ENCODE measurements around the gene AP2A1.

Gene AP2A1

GRCh38 chr19:49788857-49789256 is 22.1 kb downstream of the AP2A1 start:
- H3K4me3 ChIP-seq (ENCODE audit: low read length): no peak overlapping the region
- DNase-seq (ENCODE audit: low read depth, low spot score): no peak

GRCh38 chr19:49790866-49791265 is 24.1 kb downstream of the AP2A1 start:
- DNase-seq (ENCODE audit: low read depth, low spot score): no peak
- no peak overlapping the region for H3K4me3 ChIP-seq (ENCODE audit: low read length)

DNA sequence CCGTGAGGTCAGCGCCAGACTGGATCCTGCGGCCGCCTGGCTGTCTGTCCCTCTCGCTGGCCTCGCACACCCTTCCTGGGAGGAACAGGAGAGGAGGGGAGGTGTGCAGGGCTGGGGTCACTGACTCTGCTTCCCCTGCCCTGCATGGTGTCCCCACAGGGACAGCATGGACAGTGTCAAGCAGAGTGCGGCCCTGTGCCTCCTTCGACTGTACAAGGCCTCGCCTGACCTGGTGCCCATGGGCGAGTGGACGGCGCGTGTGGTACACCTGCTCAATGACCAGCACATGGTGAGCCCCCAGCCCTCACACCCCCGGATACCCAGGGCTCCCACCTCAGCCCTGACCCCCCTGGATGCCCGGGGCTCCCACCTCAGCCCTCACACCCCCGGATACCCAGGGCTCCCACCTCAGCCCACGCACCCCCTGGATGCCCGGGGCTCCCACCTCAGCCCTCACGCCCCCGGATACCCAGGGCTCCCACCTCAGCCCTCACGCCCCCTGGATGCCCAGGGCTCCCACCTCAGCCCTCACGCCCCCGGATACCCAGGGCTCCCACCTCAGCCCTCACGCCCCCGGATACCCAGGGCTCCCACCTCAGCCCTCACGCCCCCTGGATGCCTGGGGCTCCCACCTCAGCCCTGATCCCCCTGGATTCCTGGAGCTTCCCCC is 25.1 kb downstream of the AP2A1 start:
- no peak for DNase-seq (ENCODE audit: low read depth, low spot score)
- H3K4me3 ChIP-seq (ENCODE audit: low read length): no peak overlapping the region

DNA sequence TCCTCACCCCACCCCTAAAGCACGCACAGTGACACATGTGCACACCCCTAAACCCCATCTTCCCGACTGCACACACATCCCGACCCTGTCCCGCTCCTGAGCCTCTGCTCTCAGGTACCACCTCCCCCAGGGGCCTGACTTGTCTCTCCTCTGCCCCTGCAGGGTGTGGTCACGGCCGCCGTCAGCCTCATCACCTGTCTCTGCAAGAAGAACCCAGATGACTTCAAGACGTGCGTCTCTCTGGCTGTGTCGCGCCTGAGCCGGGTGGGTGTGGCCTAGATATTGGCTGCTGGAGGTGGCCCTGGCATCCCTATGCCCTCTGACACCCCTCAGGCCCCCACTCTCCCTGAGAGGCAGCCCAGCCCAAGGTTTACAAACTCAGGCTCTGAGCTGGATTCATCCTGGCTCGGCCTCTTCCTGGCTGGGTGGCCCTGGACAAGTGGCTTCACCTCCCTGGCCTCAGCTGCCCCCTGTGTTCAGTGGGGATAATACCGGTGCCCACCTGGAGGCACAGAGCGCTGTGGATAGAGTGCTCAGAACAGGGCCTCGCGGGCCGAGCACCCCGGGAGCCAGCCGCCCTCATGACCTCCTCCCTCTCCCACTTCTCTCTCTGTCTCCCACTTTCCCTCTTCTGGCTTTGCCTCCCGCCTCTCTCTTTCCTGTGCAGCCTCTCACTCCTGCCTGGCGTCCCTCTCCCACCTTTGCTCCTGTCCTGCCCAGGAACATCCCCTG is 26.2 kb downstream of the AP2A1 start:
- H3K4me3 ChIP-seq (ENCODE audit: low read length): no peak overlapping the region
- no peak for DNase-seq (ENCODE audit: low read depth, low spot score)

DNA sequence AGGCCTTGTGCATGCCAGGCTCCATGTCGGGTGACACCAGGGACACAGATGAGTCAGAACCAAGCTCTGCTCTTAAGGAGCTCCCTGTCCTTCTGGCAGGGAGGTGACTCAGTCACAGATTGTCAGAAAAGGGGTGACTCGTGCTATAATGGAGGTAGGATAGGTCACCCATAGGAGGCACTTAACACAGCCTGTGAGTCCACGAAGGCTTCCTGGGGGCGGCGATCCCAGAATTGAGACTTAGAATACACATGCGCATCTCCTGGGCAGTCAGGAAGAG is 26.7 kb downstream of the AP2A1 start:
- DNase-seq (ENCODE audit: low read depth, low spot score): no peak
- no peak overlapping the region for H3K4me3 ChIP-seq (ENCODE audit: low read length)

- no peak for DNase-seq (ENCODE audit: low read depth, low spot score)
These were observed 28.8 kb downstream of the AP2A1 start for GRCh38 chr19:49795615-49796014.

GRCh38 chr19:49798574-49798973 is 31.8 kb downstream of the AP2A1 start:
- no peak for DNase-seq (ENCODE audit: low read depth, low spot score)

More at GRCh38 chr19:49795615-49796014, 28.8 kb downstream of the AP2A1 start:
- no peak overlapping the region for H3K4me3 ChIP-seq (ENCODE audit: low read length)

GRCh38 chr19:49799271-49799797 is 32.5 kb downstream of the AP2A1 start:
- DNase-seq (ENCODE audit: low read depth, low spot score): no peak
- no peak overlapping the region for H3K4me3 ChIP-seq (ENCODE audit: low read length)

More at GRCh38 chr19:49798574-49798973, 31.8 kb downstream of the AP2A1 start:
- no peak overlapping the region for H3K4me3 ChIP-seq (ENCODE audit: low read length)

- no peak overlapping the region for H3K4me3 ChIP-seq (ENCODE audit: low read length)
- DNase-seq (ENCODE audit: low read depth, low spot score): no peak
These were observed 33.1 kb downstream of the AP2A1 start for GRCh38 chr19:49799798-49800376.

- H3K4me3 ChIP-seq (ENCODE audit: low read length): no peak overlapping the region
- no peak for DNase-seq (ENCODE audit: low read depth, low spot score)
These were observed 34.0 kb downstream of the AP2A1 start for GRCh38 chr19:49800771-49801170.

DNA sequence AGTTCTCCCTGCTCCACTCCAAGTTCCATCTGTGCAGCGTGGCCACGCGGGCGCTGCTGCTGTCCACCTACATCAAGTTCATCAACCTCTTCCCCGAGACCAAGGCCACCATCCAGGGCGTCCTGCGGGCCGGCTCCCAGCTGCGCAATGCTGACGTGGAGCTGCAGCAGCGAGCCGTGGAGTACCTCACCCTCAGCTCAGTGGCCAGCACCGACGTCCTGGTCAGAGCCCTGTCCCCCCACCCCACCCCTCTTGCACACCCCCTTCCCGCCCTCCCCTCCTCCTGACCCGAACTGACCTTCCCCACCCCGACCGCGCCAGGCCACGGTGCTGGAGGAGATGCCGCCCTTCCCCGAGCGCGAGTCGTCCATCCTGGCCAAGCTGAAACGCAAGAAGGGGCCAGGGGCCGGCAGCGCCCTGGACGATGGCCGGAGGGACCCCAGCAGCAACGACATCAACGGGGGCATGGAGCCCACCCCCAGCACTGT is 34.6 kb downstream of the AP2A1 start:
- H3K4me3 ChIP-seq (ENCODE audit: low read length): no peak overlapping the region
- no peak for DNase-seq (ENCODE audit: low read depth, low spot score)

DNA sequence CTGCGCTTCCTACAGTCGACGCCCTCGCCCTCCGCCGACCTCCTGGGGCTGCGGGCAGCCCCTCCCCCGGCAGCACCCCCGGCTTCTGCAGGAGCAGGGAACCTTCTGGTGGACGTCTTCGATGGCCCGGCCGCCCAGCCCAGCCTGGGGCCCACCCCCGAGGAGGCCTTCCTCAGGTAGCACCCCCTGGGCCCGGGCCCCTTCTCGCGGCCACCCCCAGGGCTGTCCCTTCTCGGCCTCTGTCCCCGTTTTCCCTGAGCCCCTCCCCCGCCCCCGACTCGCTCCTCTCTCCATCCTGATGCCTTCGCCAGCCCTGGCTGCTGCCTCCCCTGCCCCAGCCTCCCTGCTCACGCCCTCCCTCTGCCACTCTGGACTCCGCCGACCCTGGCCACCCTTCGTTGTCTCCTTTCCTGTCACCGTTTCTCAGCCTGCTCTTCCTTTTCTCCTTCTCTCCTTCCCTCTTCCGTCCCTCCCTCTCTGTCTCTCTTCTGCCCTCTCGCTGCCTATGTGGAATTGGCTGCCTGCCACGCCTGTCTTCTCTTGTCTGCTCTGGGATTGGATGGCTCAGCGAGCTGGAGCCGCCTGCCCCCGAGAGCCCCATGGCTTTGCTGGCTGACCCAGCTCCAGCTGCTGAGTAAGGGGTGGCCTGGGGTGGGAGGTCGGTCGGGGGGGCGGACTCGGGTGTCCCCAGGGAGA is 35.3 kb downstream of the AP2A1 start:
- no peak overlapping the region for H3K4me3 ChIP-seq (ENCODE audit: low read length)
- no peak for DNase-seq (ENCODE audit: low read depth, low spot score)

DNA sequence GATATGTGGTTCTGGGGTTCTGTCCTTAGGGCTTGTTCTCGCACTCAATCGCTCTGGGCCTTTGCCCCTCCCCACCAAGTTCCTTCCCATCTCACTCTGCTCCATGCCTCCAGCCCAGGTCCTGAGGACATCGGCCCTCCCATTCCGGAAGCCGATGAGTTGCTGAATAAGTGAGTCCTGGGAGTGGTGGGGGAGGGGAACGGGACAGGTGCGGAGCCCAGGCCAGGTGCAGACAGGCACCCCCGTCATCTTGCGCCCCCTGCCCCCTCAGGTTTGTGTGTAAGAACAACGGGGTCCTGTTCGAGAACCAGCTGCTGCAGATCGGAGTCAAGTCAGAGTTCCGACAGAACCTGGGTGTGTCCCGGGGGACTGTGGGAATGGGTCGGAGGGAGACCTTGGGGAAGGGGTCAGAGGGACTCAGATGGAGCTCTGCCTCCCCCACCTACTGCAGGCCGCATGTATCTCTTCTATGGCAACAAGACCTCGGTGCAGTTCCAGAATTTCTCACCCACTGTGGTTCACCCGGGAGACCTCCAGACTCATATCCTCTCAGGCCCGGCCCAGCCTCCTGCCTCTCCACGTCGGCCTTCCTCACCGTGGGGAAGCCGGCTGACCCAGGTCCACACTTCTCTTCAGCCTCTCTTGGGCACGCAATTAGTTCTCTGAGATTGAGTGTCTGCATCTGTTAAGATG is 36.2 kb downstream of the AP2A1 start:
- DNase-seq (ENCODE audit: low read depth, low spot score): no peak
- H3K4me3 ChIP-seq (ENCODE audit: low read length): no peak overlapping the region

- no peak for DNase-seq (ENCODE audit: low read depth, low spot score)
- no peak overlapping the region for H3K4me3 ChIP-seq (ENCODE audit: low read length)
These were observed 36.7 kb downstream of the AP2A1 start for GRCh38 chr19:49803529-49803856.

DNA sequence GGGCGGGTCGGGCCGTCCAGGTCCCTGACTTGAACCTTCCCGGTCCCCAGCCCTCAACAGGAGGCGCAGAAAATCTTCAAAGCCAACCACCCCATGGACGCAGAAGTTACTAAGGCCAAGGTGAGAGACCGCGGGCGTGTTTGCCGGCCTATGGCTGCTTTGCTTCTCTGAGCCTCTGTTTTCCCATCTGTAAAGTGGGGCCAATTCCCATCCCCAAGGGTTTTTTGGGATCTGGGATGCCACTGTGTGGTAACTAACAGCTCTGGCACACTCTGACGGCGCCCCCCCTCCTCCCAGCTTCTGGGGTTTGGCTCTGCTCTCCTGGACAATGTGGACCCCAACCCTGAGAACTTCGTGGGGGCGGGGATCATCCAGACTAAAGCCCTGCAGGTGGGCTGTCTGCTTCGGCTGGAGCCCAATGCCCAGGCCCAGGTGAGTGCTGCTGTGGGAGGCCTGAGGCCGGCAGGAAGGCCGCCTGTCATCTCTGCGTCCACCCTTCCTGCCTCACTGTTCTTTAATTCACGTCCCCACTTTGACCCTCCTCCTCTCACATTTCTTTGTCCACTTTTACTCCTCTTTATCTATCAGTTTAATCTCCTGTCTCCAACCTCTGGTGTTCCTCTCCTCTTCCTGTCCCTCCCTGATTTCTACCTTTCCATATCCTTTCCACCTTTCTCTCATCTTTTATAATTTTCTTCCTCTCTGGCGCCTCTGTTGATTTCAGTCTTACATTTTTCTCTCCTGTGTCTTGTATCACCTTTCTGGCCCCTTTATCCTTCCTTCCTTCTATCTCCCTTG is 39.2 kb downstream of the AP2A1 start:
- DNase-seq (ENCODE audit: low read depth, low spot score): no peak
- no peak overlapping the region for H3K4me3 ChIP-seq (ENCODE audit: low read length)

DNA sequence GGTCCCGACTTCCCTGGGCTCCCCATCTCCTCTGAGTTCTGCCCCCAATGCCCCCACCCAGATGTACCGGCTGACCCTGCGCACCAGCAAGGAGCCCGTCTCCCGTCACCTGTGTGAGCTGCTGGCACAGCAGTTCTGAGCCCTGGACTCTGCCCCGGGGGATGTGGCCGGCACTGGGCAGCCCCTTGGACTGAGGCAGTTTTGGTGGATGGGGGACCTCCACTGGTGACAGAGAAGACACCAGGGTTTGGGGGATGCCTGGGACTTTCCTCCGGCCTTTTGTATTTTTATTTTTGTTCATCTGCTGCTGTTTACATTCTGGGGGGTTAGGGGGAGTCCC is 39.8 kb downstream of the AP2A1 start:
- no peak overlapping the region for H3K4me3 ChIP-seq (ENCODE audit: low read length)
- no peak for DNase-seq (ENCODE audit: low read depth, low spot score)

DNA sequence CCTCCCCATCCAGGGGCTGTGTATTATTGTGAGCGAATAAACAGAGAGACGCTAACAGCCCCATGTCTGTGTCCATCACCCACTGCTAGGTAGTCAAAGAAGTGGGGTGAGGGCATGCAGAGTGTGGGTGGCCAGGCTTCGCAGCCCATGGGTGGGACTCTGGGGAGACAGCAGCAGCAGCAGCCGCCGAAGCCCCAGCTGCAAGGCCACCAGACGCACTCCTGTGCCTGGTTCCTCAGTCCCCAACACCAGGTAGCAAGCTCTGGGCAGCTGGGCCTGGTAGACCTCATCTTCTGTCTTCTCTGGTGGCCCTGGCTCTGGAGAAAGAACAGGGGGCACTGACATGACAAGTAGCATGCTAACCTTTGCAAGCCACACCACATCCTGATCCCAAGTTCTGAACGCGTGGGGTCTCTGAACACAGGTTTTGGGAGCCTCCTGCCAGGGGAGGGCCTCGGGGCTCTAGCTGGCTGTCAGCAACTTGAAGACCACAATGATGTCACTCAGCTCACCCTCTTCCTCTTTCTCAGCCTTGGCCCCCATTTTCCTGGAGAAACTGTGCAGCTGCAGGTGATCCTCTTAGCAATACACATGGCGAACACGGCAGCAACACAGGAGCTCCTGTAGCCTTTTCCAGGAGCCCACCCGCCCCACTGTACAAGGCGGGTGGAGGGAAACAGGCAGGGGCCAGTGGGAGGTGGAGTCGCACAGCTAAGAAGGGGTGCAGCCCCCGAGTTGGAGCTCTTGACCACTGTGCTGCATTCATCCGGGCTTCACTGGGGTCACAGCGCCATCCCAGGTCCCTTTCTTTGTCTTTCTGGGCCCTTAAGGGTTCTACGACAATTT is 40.5 kb downstream of the AP2A1 start:
- no peak overlapping the region for H3K4me3 ChIP-seq (ENCODE audit: low read length)
- no peak for DNase-seq (ENCODE audit: low read depth, low spot score)

All from Jurkat, Clone E6-1 (cell line).